ENCODE measurements around the gene TRIM67. TPM values are rescaled to one million over a fixed set of nuclear protein-coding genes. Genes with fewer than 3 reads are reported as not detected.
"Not testable (repeated sequence)": the region's sequence is repeated elsewhere in the genome, so short reads cannot be mapped to it uniquely, and the experiment has no call there.

The TRIM67 gene
- total and polyA plus RNA-seq, 2 of the 4 experiments (the other 2 are of a cell fraction): not detected

GRCh38 chr1:231132591-231132990 is 29.3 kb upstream of the TRIM67 start:
- in situ Hi-C loops (cut with MboI; ENCODE audit: low sequenced_read_pairs); H3K27ac ChIP-seq (ENCODE audit: insufficient read depth, low read length); H3K9ac ChIP-seq (ENCODE audit: low read depth, low read length); DNase-seq; H2AK9ac ChIP-seq (replicated peaks; ENCODE audit: low read depth, low read length, poor library complexity); BruUV-seq (replicated peaks); H3K4me2 ChIP-seq (ENCODE audit: low read depth, low read length); H4K5ac ChIP-seq (ENCODE audit: low read depth, low read length); H2BK120ac ChIP-seq (ENCODE audit: low read depth, low read length); H3K4me3 ChIP-seq (ENCODE audit: insufficient read depth, low read depth, low read length); H2AK5ac ChIP-seq (ENCODE audit: low read depth, low read length); H2BK15ac ChIP-seq (ENCODE audit: low read depth, low read length); H3K36me3 ChIP-seq (ENCODE audit: control insufficient read depth, insufficient read depth, low read length); H4K20me1 ChIP-seq (ENCODE audit: insufficient read depth, low read length); H4K8ac ChIP-seq (ENCODE audit: low read depth in 2 of 2, low read length in 2 of 2); H3K27me3 ChIP-seq (ENCODE audit: control insufficient read depth, insufficient read depth, low read length); H3K18ac ChIP-seq (ENCODE audit: low read depth, low read length); H2BK5ac ChIP-seq (ENCODE audit: low read depth, low read length, poor library complexity, severe bottlenecking); intact Hi-C loops (cut with micrococcal nuclease); H3K4me1 ChIP-seq (ENCODE audit: control insufficient read depth, insufficient read depth, low read length); H2AFZ ChIP-seq (replicated peaks; ENCODE audit: low read length, poor library complexity); H3K79me1 ChIP-seq (ENCODE audit: low read depth in 1 of 2, low read length in 2 of 2); H3K9me1 ChIP-seq (ENCODE audit: insufficient read depth, low read length); H3K23ac ChIP-seq (ENCODE audit: low read depth, low read length); H3K9me3 ChIP-seq (ENCODE audit: control insufficient read depth, insufficient read depth, low read length); CTCF ChIA-PET; H2BK20ac ChIP-seq (ENCODE audit: low read depth, low read length); H4K91ac ChIP-seq (ENCODE audit: insufficient read depth, low read depth, low read length); H3K56ac ChIP-seq (ENCODE audit: extremely low read depth, insufficient read depth, low read length); dilution Hi-C loops (cut with HindIII; ENCODE audit: low sequenced_read_pairs, unreplicated experiment); ATAC-seq (ENCODE audit: low read depth); H3K4ac ChIP-seq (ENCODE audit: low read depth, low read length); POLR2A ChIA-PET (ENCODE audit: unreplicated experiment); H3K14ac ChIP-seq (replicated peaks; ENCODE audit: low read depth, low read length): not testable (repeated sequence)
- no CpG with 5 or more reads among the region's 8 CpGs for WGBS, 2 experiments (ENCODE audit: extremely low coverage in 2 of 2, insufficient read length in 1 of 2)

Measured in IMR-90 (cell line).